Muscle layer of duodenum (tissue), 2 donors: ENCODE data around the gene SHISA6.

Experiments
- H3K27ac ChIP-seq: one replicate; pipeline ENCODE4 v1.7.0; 2013; ENCODE audit warnings: mild to moderate bottlenecking, low read length
- H3K27me3 ChIP-seq: one replicate; pipeline ENCODE4 v1.7.0; 2013; ENCODE audit warnings: low read depth, mild to moderate bottlenecking, control low read depth, low read length
- H3K36me3 ChIP-seq, 2 donors: one replicate each; pipeline ENCODE4 v1.7.0; 2013; ENCODE audit warnings: low read length in 2 of 2, control low read depth in 1 of 2, mild to moderate bottlenecking in 1 of 2; ENCODE audit not compliant: insufficient read depth in 2 of 2, control insufficient read depth in 1 of 2
- H3K4me1 ChIP-seq, 2 donors: one replicate each; pipeline ENCODE4 v1.7.0; 2013; ENCODE audit warnings: low read length in 2 of 2, mild to moderate bottlenecking in 2 of 2, control low read depth in 1 of 2, moderate library complexity in 1 of 2; ENCODE audit not compliant: insufficient read depth in 2 of 2, control insufficient read depth in 1 of 2
- H3K4me3 ChIP-seq, 2 donors: one replicate each; pipeline ENCODE4 v1.7.0; 2013; ENCODE audit warnings: low read length in 2 of 2, low read depth in 1 of 2, mild to moderate bottlenecking in 1 of 2
- H3K9me3 ChIP-seq, 2 donors: one replicate each; pipeline ENCODE4 v1.7.0; 2013; ENCODE audit warnings: low read length in 2 of 2, control low read depth in 1 of 2, mild to moderate bottlenecking in 1 of 2; ENCODE audit not compliant: control insufficient read depth in 1 of 2
- donor health status: healthy.

SHISA6 gene

DNA sequence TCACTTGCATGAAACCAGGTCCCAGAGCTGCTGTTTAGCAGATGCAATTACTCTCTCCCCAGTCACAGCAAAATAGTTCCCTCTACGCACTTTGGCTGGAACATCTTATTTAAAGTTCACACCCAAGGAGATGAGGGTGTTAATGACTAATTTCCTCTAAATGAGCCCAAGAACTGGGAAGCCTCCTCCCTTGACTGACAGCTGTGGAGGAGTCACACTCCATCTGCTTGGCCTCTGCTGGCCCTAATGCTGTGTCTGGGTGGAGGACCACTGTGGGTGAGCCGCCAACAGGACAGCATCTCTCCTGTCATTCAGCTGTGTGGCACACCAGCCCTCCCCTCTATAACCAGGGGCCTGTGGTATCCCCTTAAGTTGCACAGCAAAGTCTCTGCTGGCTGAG is 115.4 kb downstream of the SHISA6 start:
- Histone ChIP-seq H3K4me3 (no peak overlapping the region), H3K9me3 (no peaks in the 10 kb centered on the region), H3K27me3 (no peaks in the 10 kb centered on the region), H3K27ac (no peak overlapping the region), H3K36me3 (no peaks in the 10 kb centered on the region), H3K4me1 (no peaks in the 10 kb centered on the region)

DNA sequence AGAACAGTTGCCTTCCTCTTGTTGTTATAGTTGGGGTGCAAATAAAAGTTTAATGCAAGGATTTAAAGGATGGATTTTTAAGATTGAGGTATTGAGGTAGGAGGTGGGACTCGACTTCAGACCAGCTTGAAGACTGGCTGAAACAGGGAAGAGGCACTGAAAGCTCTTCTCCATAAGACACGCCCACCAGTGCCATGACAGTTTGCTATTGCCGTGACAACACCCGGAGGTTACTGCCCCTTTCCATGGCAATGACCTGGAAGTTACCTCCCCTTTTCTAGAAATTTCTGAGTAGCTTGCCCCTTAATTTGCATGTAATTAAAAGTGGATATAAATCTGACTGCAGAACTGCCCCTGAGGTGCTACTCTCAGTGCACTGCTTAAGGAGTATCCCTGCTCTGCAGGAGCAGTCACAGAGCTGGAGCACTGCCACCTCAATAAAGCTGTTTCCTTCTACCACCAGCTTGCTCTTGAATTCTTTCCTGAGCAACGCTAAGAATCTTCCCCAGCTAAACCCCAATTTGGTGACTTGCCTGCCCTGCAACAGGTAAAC is 122.6 kb downstream of the SHISA6 start:
- H3K4me1 ChIP-seq = no peaks in the 10 kb centered on the region
- no peak overlapping the region for H3K27ac ChIP-seq
- H3K9me3 ChIP-seq = no peaks in the 10 kb centered on the region

DNA sequence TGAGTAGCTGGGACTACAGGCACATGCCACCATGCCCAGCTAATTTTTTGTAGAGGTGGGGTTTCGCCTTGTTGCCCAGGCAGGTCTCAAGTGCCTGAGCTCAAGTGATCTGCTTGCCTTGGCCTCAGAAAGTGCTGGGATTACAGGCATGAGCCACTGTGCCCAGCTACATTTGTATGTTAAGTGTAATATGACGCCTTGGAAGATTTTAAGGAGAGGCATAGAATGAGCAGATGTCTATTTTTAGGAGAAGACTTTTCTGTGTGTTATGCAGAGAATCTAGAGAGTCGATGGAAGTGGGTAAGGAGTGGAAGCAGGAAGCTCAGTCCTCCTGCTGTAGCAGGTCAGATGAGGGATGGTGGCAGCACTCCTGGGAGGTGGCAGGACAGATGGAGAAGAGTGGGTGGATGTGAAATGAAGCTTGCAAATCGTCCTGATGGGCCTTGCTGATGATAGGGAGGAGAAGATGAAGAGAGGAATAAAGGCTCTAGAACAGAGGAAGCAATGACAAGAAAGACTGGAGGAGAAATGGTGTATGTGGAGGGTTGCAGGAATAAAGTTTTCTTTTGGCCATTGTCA is 125.3 kb downstream of the SHISA6 start:
- H3K27ac ChIP-seq = no peak overlapping the region
- no peaks in the 10 kb centered on the region for H3K27me3 ChIP-seq
- no peak overlapping the region for H3K4me3 ChIP-seq
- H3K36me3 ChIP-seq = no peaks in the 10 kb centered on the region
- no peaks in the 10 kb centered on the region for H3K4me1 ChIP-seq
- H3K9me3 ChIP-seq = no peaks in the 10 kb centered on the region

More for the DNA sequence above, 122.6 kb downstream of the SHISA6 start:
- Histone ChIP-seq H3K4me3 (no peak overlapping the region), H3K36me3 (no peaks in the 10 kb centered on the region), H3K27me3 (no peaks in the 10 kb centered on the region)

DNA sequence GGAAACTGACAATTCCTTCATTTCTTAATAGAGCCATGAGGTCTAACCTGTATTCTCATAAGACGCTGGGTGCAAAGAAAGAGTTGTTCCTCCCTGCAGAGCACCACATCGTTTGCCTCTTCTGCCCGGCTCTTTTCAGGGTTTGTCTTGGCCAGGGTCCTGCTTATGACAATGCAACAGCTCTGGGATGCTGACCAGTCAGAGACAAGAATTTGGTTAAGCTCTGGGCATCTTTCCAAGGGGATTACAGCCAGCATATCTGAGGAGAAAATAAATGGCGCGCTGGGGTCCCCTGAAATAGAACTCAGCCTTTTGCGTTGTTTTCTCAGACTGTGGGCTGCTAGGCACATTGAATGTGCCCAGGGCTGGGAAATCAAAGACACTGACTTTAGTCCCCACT is 128.6 kb downstream of the SHISA6 start:
- H3K9me3 ChIP-seq = no peaks in the 10 kb centered on the region
- H3K4me3 ChIP-seq = no peak overlapping the region
- H3K27me3 ChIP-seq = no peaks in the 10 kb centered on the region
- H3K4me1 ChIP-seq = no peaks in the 10 kb centered on the region
- no peaks in the 10 kb centered on the region for H3K36me3 ChIP-seq
- H3K27ac ChIP-seq = no peak overlapping the region

DNA sequence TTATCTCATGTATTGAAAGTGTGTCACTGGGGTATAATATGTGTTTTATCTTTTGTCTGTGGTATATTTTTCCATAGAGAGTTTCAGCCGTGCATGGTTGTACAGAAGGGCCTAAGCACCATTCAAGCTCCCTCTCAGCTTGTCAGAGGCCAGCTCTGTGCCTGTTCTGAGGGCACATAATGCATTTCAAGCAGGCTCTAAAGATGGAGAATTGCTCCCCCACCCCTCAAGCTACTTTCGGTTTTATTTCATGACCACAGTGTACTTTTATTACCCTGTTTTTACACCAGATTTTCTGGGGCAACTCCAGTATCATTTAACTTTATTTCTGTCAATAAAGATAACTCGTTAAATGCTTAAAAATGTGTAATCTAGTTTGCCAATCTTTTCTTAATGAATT is 131.7 kb downstream of the SHISA6 start:
- Histone ChIP-seq H3K4me3 (no peak overlapping the region), H3K36me3 (no peaks in the 10 kb centered on the region), H3K27me3 (no peaks in the 10 kb centered on the region), H3K9me3 (no peaks in the 10 kb centered on the region), H3K27ac (no peak overlapping the region), H3K4me1 (no peaks in the 10 kb centered on the region)

DNA sequence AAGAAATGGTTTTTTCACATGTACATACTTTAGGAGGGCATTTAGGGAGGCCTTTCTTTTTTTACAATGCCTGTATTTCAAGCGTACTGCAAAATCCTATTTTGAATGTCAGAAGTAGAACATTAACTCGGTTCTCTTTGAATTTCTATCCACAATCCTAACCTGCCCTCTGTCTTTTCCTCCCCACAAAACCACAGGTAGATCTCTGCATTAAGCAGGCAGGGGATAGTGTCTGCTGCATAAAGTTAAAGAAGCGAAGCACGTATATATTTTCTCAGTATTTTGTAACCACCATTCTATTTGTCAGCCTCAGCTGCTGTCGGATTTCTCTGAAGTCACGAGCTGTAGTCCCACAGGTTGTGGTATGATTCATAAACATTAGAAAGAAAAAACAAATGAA is 137.5 kb downstream of the SHISA6 start:
- Histone ChIP-seq H3K4me1 (no peaks in the 10 kb centered on the region), H3K36me3 (no peaks in the 10 kb centered on the region), H3K9me3 (no peaks in the 10 kb centered on the region), H3K4me3 (no peak overlapping the region), H3K27me3 (no peaks in the 10 kb centered on the region), H3K27ac (no peak overlapping the region)

DNA sequence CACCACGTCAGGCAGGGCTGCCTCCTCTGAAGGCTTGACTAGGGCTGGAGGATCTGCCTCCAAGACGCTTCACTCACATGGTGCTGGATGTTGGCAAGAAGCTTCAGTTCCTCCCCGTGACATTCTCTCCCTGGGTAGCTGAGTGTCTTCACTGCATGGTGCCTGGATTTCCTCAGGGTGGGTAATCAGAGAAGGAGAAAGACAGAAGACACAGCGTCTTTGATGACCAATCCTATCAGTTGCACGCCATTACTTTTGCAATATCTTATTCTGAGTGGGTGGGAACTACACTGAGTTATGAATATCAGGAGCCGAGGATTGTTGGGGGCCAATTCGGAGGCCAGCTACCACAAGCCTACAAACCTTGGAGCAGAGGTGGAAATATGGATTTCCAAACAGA is 139.7 kb downstream of the SHISA6 start:
- H3K9me3 ChIP-seq = no peaks in the 10 kb centered on the region
- no peaks in the 10 kb centered on the region for H3K4me1 ChIP-seq
- H3K4me3 ChIP-seq = no peak overlapping the region

DNA sequence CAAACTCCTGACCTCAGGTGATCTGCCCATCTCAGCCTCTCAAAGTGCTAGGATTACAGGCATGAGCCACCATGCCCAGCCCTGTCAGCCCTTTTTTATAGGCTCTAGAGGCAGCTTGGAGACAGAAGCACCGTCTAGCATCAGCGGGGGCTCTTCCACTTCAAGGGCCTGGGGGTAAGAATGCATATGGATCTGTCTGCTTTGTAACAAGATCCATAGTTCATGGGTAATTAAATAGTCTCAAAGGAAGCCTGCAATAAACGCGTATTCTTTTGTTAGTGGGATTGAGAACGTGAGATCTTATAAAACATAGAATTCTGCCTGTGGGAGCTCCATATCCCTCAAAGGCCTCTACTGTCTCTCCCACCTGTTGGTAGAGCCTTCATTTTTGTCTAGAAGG is 142.1 kb downstream of the SHISA6 start:
- Histone ChIP-seq H3K27ac (no peak overlapping the region), H3K27me3 (no peaks in the 10 kb centered on the region), H3K4me1 (no peaks in the 10 kb centered on the region), H3K4me3 (no peak overlapping the region), H3K36me3 (no peaks in the 10 kb centered on the region), H3K9me3 (no peaks in the 10 kb centered on the region)

More for the DNA sequence above, 139.7 kb downstream of the SHISA6 start:
- no peaks in the 10 kb centered on the region for H3K27me3 ChIP-seq
- H3K27ac ChIP-seq = no peak overlapping the region
- no peaks in the 10 kb centered on the region for H3K36me3 ChIP-seq

DNA sequence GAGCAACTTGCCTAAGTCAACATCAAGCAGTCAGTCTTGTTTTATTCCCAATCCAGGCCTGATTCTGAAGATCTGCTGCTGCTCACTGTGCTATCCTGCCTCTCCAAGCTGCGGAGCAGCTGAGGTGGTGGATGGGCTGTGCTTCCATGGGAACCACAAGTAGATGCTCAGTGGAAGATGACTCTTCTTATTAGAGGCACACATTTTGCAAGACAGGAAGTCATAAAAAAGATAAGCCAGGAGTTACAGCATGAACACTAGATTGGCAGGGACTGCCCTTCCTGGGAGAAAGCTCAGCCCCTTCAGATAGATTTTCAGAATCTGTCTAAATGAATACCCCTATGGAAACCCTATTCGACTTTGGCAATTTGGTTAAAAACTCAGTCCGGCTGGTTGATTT is 143.1 kb downstream of the SHISA6 start:
- no peaks in the 10 kb centered on the region for H3K4me1 ChIP-seq
- no peaks in the 10 kb centered on the region for H3K9me3 ChIP-seq
- no peak overlapping the region for H3K27ac ChIP-seq
- H3K27me3 ChIP-seq = no peaks in the 10 kb centered on the region
- H3K36me3 ChIP-seq = no peaks in the 10 kb centered on the region
- no peak overlapping the region for H3K4me3 ChIP-seq

DNA sequence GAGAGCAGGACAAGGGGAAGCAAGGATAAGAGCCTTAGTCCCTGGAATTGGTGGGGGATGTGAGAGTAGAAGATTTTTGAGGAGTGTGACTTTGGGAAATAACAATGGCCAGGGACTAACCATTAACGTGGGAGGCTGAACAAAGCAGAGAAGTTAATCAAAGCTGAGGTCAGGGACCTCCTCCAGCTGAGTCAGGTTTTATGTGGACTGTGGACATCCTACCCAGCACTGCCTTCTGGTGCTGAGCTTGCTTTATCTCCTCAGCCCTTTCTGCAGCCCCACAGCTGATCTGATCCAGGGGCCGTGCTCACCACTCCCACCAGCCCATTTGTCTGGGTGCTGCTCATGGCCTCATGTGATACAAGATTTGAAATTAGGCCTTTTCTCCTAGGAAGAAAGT is 146.6 kb downstream of the SHISA6 start:
- Histone ChIP-seq H3K36me3 (no peaks in the 10 kb centered on the region), H3K4me3 (no peak overlapping the region), H3K27me3 (no peaks in the 10 kb centered on the region), H3K4me1 (no peaks in the 10 kb centered on the region), H3K27ac (no peak overlapping the region), H3K9me3 (peaks cover 0 to 15% of the 10 kb centered on the region in 2 donors)

DNA sequence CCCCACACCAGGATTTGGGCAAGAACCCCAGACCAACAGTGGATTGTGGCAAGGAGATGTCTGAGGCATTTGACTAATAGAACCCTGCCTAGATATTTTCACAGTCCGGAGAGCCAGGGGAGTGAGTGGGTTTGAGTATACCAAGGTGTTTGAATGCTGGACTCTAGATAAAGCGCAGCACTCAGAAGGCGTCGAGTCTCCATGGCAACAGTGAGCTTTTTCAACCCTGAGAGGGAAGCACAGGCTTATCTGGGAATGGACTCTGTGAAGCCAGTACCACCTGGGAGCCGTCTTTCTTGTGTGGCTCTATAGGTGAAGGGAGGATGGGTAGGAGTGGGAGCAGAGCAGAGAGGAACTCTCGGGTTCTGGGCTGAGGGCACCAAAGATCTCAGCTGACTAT is 147.0 kb downstream of the SHISA6 start:
- H3K27ac ChIP-seq = no peak overlapping the region
- H3K4me3 ChIP-seq = no peak overlapping the region
- H3K4me1 ChIP-seq = no peaks in the 10 kb centered on the region
- no peaks in the 10 kb centered on the region for H3K36me3 ChIP-seq
- no peaks in the 10 kb centered on the region for H3K27me3 ChIP-seq
- H3K9me3 ChIP-seq = peaks cover 0 to 17% of the 10 kb centered on the region in 2 donors

DNA sequence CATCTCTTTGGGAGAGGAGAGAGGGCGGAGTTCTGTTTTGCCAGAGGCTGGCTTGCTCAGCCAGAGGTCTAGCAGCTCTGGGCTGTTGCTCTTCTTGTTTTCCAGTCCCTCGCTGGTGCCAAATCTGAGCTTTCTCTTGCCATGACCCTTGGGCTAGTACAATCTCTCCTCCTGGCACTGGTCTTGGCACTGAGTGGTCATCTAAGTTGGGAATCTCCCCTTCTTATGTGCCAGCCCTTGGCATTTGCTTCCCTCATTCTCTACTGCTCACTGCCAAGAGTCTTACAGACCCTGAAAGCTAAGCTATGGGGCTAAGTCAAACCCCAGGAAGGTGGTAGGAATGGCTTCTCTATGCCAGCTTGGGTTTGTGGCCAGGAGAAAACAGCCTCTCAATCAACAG is 148.6 kb downstream of the SHISA6 start:
- Histone ChIP-seq H3K27me3 (no peaks in the 10 kb centered on the region), H3K9me3 (peaks cover 0 to 17% of the 10 kb centered on the region in 2 donors), H3K4me3 (no peak overlapping the region), H3K27ac (no peak overlapping the region), H3K36me3 (no peaks in the 10 kb centered on the region), H3K4me1 (no peaks in the 10 kb centered on the region)
